Measurements from ENCODE around the gene SPON1. TPM values are rescaled to one million over a fixed set of nuclear protein-coding genes. Genes with fewer than 3 reads are reported as not detected.

Gene SPON1
- total RNA-seq, 1 experiment from 2014 or later: 46.9 TPM

DNA sequence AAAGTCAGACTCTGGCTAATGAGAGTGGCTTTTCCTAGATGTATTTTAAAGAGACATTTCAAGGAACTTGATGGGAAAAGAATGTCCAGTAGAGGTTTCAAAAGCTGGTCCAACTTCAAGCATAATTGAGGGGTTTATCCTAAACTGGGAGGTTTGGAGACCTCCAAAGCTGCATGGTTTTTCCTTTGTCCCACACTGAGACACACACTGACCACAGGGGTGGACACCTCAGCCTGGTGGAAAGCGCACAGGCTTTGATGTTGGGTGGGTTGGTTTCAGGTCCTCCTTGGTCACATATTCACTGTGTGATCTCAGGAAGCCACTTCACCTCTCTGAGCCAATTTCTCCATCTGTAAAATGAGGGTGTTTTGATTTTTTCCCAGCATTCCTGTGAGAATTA, 4.0 kb downstream of the SPON1 start:
- POLR2A ChIA-PET: no interaction called here
- Histone ChIP-seq H3K9me3 (no peaks in the 10 kb centered on the region), H3K27me3 (replicated peaks; ENCODE audit: control insufficient read depth, insufficient read depth, low read length) (no peaks in the 10 kb centered on the region), H3K36me3 (ENCODE audit: control insufficient read depth, insufficient read depth, low read length) (no peaks in the 10 kb centered on the region), H3K4me3 (ENCODE audit: low read depth, low read length) (no peak overlapping the region), H3K4me1 (peaks cover 45% of the 10 kb centered on the region)
- no peak for DNase-seq
- Mint-ChIP-seq H3K9me3 (ENCODE audit: unreplicated experiment) (no peaks in the 10 kb centered on the region), H3K4me3 (ENCODE audit: unreplicated experiment) (no peak overlapping the region), H3K27ac (ENCODE audit: unreplicated experiment) (peak overlapping the region; percentile 60), H3K4me1 (ENCODE audit: low read depth, unreplicated experiment) (peaks cover 40% of the 10 kb centered on the region), H3K27me3 (ENCODE audit: insufficient read depth, unreplicated experiment) (no peaks in the 10 kb centered on the region), H3K36me3 (ENCODE audit: insufficient read depth, unreplicated experiment) (no peaks in the 10 kb centered on the region)
- TF ChIP-seq, protein P1, sequence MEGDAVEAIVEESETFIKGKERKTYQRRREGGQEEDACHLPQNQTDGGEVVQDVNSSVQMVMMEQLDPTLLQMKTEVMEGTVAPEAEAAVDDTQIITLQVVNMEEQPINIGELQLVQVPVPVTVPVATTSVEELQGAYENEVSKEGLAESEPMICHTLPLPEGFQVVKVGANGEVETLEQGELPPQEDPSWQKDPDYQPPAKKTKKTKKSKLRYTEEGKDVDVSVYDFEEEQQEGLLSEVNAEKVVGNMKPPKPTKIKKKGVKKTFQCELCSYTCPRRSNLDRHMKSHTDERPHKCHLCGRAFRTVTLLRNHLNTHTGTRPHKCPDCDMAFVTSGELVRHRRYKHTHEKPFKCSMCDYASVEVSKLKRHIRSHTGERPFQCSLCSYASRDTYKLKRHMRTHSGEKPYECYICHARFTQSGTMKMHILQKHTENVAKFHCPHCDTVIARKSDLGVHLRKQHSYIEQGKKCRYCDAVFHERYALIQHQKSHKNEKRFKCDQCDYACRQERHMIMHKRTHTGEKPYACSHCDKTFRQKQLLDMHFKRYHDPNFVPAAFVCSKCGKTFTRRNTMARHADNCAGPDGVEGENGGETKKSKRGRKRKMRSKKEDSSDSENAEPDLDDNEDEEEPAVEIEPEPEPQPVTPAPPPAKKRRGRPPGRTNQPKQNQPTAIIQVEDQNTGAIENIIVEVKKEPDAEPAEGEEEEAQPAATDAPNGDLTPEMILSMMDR (IDR thresholded peaks at IDR 0.05; ENCODE audit: insufficient read depth in 1 of 2, low read depth in 1 of 2, low read length in 1 of 2, severe bottlenecking in 1 of 2, unreplicated experiment in 1 of 2): no peak
- TSS peak; percentile 9 for BruUV-seq (replicated peaks)
- intact Hi-C loops (cut with micrococcal nuclease; ENCODE audit: unreplicated experiment): no loop called here
- CTCF ChIA-PET: interaction anchor here (1.0 kb wide), 1 partner anchor 285 kb away, joined by 3 read pairs; no protein-coding TSS in a partner anchor

- CTCF ChIA-PET: interaction anchor here (0.6 to 2.4 kb wide), 3 partner anchors 21 to 178 kb away, joined by 3 to 22 read pairs (median 3); no protein-coding TSS in a partner anchor
- peaks cover 61% of the 10 kb centered on the region for H3K4me1 ChIP-seq
- intact Hi-C loops (cut with micrococcal nuclease; ENCODE audit: unreplicated experiment): loop anchor here (1.0 kb wide), 1 partner anchor 70 kb away; no protein-coding TSS in a partner anchor
Measured at GRCh38 chr11:13970986-13971385, 8.5 kb downstream of the SPON1 start.

GRCh38 chr11:13972043-13972910, 9.8 kb downstream of the SPON1 start:
- no peaks in the 10 kb centered on the region for H3K27me3 Mint-ChIP-seq (ENCODE audit: insufficient read depth, unreplicated experiment)
- no peaks in the 10 kb centered on the region for H3K27me3 ChIP-seq (replicated peaks; ENCODE audit: control insufficient read depth, insufficient read depth, low read length)
- H3K36me3 ChIP-seq (ENCODE audit: control insufficient read depth, insufficient read depth, low read length): no peaks in the 10 kb centered on the region
- no TSS peak for BruUV-seq (replicated peaks)
- TF ChIP-seq, protein P1 (IDR thresholded peaks at IDR 0.05; ENCODE audit: insufficient read depth in 1 of 2, low read depth in 1 of 2, low read length in 1 of 2, severe bottlenecking in 1 of 2, unreplicated experiment in 1 of 2): no peak
- no peak overlapping the region for H3K4me3 Mint-ChIP-seq (ENCODE audit: unreplicated experiment)
- no peak overlapping the region for H3K4me3 ChIP-seq (ENCODE audit: low read depth, low read length)
- peak overlapping the region; percentile 58 for H3K27ac Mint-ChIP-seq (ENCODE audit: unreplicated experiment)
- CTCF ChIA-PET: interaction anchor here (0.9 to 1.5 kb wide), 2 partner anchors 12 to 176 kb away, joined by 3 read pairs; no protein-coding TSS in a partner anchor
- peak in 1 of 2 experiments; percentile 23 for DNase-seq
- H3K9me3 Mint-ChIP-seq (ENCODE audit: unreplicated experiment): no peaks in the 10 kb centered on the region
- intact Hi-C loops (cut with micrococcal nuclease; ENCODE audit: unreplicated experiment): loop anchor here (1.0 to 2.0 kb wide), 2 partner anchors 21 to 43 kb away; no protein-coding TSS in a partner anchor
- POLR2A ChIA-PET: interaction anchor here (1.1 kb wide), 1 partner anchor 10 kb away, joined by 3 read pairs; the partner anchor contains the start of gene SPON1
- peaks cover 54% of the 10 kb centered on the region for H3K4me1 ChIP-seq
- H3K4me1 Mint-ChIP-seq (ENCODE audit: low read depth, unreplicated experiment): peaks cover 50% of the 10 kb centered on the region
- H3K9me3 ChIP-seq: no peaks in the 10 kb centered on the region
- no peaks in the 10 kb centered on the region for H3K36me3 Mint-ChIP-seq (ENCODE audit: insufficient read depth, unreplicated experiment)

More at GRCh38 chr11:13970986-13971385, 8.5 kb downstream of the SPON1 start:
- H3K4me3 ChIP-seq (ENCODE audit: low read depth, low read length): no peak overlapping the region
- Mint-ChIP-seq H3K27ac (ENCODE audit: unreplicated experiment) (peak overlapping the region; percentile 63), H3K36me3 (ENCODE audit: insufficient read depth, unreplicated experiment) (no peaks in the 10 kb centered on the region), H3K9me3 (ENCODE audit: unreplicated experiment) (no peaks in the 10 kb centered on the region), H3K4me3 (ENCODE audit: unreplicated experiment) (no peak overlapping the region), H3K4me1 (ENCODE audit: low read depth, unreplicated experiment) (peaks cover 53% of the 10 kb centered on the region), H3K27me3 (ENCODE audit: insufficient read depth, unreplicated experiment) (no peaks in the 10 kb centered on the region)
- TF ChIP-seq, protein P1 (IDR thresholded peaks at IDR 0.05; ENCODE audit: insufficient read depth in 1 of 2, low read depth in 1 of 2, low read length in 1 of 2, severe bottlenecking in 1 of 2, unreplicated experiment in 1 of 2): peak; percentile 36 to 70
- H3K9me3 ChIP-seq: no peaks in the 10 kb centered on the region
- peak; percentile 73 to 75 for DNase-seq
- POLR2A ChIA-PET: no interaction called here
- no peaks in the 10 kb centered on the region for H3K36me3 ChIP-seq (ENCODE audit: control insufficient read depth, insufficient read depth, low read length)
- no peaks in the 10 kb centered on the region for H3K27me3 ChIP-seq (replicated peaks; ENCODE audit: control insufficient read depth, insufficient read depth, low read length)
- BruUV-seq (replicated peaks): no TSS peak
